ENCODE results near the gene SLC25A22. TPM values are rescaled to one million over a fixed set of nuclear protein-coding genes. Genes with fewer than 3 reads are reported as not detected.

The SLC25A22 gene
- total RNA-seq, 1 donor from 2014 or later: 16.3 TPM

DNA sequence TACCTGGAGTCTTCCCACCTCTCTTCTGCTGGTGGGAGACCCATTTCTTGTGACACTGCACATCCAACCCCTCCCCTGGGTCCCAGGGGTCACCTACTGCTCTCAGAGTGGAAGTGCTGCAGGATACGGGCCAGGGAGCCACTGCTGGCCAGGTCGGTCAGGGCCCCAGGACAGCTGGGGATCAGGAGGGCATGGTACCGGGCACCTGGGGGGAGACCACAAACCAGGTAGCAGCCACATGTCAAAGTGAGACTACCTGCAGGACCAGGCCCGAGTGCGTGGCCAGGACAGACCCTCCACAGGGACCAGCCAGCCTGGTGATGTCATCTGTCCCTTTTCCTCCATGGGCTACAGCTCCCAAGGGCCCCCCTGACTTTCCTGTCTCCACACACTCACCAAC is 24.7 kb downstream of the SLC25A22 start:
- DNase-seq (ENCODE audit: low spot score): no peak

DNA sequence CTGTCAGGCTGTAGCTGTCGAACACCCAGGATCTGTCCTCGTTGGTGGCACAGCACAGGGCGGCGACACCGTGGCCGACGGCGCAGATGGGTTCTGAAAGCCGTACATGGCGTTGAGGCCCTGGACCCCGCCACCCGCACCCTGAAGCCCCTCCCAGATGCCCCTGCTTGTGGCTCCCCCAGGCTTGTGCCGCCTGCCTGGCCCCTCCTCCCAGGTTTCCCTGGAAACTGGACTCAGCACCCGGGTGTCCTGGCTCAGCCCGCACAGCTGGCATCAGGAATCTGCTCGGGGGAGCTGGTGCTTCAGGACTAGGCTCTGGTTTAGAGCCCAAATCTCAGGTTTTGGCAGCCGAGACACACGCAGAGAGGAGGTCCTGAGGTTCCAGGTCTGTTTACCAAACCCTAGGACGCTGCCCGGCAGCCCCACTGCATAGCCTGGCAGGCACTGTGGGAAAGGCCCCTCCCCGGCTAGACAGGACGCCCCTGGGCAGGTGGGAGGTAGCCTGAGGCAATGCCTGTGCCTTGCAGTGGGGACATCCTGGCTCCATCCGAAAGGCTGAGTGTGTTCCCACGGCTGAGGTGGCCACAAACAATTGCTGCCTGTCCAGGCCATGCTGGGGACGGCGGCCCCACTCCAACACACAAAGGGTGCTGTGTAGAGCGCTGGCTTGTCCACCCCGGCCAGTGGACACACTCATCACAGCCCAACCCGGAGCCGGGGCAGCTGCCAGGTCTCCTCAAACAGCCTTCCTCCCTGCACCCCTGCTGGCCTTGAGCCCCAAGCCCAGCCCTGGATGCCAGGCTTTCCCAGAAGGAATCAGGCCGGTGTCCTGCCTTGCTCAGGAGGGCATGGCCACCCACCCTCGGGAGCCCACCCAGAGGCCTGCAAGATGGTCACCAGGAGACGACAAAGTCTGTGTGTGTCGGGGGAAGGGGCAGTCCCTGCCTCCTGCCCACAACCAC is 25.4 kb downstream of the SLC25A22 start:
- no peak for DNase-seq (ENCODE audit: low spot score)

DNA sequence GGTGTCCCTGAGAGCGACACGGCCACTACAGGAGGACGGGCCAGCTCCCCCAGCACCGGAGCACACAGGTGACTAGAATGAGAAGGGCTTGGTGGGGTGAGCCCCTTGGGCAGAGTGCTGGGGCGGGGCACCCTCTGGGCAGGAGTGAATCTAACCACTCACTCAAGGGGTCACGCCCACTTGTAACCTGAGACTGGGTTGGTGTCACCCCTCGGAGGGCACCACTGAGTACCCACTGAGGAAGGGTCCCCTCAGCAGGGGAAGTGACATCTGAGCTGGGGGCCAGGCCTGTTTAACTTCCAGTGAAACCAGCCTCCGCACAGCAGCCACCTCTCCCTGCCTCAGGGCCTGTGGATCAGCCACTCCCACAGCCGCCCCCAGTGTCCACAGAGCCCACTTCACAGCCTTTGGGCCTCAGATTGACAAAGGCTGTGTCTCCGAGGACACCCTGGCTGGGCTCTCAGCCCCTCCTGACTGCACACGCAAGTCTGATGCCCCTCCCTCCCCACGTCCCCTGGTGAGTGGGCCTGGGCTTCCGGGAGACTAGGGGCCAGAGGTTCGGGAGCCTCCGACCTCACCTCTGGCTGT is 26.4 kb downstream of the SLC25A22 start:
- no peak for DNase-seq (ENCODE audit: low spot score)

DNA sequence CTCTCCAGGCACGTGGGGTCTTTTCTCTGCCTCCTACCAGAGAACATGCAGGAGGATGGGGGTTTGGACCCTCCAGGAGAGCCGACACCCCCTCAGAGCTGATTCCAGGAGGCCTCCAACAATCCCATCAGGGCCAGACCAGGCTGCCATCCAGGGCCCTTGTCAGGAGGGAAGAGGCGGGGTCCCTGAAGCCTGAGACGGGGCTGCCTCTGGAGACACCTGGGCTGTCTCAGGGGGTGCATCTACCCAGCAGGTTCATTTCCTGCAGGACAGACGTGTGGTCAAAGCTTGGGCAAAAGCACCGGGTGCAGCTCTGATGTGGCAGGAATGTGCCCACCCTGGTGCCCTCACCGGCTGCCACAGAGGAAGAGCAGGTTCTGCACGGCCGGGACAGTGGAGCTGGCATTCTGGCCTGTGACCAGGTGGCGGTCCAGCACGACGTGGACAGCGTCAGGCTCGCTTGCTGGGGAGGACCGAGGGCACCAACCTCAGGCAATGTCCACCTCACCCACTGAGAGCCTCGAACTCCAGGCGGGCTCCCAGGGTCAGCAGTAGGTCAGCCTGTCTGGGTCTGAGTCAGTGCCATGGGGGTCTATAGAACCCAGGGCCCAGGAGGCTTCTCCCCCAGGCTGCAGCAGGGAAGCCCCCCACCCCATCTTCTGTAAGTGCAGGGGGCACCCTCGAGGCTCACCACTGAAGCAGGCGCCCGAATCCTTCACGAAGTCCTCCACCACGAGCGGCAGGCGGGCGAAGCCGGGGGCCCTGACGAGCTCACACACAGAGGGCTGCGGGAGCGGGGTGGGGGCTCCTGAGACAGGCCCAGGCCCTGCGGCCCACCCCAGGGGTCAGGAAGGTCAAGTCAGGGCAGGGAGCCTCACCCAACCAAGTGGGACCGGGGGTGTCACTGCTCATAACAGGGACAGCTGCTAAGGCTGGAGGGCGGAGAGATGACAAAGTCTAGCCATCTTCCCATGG is 27.2 kb downstream of the SLC25A22 start:
- DNase-seq (ENCODE audit: low spot score): no peak

DNA sequence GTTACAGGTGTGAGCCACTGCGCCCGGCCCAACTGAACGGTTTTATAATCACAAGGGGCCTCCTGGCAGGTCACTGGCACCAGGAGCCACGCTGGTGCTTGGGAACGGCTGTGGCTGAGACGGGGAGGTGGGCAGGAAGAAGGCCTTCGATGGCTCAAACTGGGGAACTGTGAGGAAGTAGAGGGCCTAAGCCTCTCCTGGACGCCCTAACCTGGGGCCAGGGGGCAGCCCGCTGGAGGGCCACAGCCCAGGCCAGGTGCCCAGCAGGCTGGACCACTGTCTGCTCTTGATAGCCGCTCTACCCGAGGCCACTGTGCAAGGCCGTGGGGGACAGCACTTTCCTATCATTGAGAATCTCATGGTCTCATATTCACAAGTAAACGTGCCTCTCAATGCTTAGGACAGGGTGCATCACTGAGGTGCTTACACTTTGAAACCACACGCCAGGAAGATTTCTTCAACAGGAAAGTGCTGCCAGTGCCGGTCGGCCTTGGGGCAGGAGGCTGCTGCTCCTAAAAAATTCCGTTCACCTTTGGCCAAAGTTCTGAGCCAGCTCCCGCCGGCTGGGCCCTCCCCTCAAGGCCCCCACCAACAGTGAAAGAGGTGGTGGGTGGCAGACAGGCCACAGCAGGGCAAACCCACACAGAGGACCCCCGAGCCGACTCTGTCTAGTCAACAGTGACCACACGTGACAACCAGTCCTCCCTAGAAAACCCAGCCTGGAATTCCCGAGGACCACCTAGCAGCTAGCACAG is 28.0 kb downstream of the SLC25A22 start:
- DNase-seq (ENCODE audit: low spot score): no peak

DNA sequence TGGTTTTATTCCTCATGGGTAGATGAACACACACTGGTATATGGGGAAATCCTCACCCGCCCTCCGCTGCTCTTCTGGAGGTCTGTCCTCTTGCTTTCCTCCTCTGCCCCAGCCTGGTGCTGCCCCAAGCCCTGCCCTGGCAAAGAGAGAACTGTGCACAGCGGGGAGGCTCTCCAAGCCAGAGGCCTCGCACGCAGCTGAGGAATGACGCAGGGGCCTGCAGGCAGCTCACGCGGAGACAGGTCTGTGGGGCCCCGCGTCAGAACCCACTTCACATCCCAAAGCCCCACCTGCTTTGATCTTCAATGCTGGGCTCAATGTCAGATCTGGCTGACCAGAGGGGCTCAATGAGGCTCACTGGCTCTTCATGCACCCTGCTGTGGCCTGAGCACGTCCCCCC is 30.8 kb downstream of the SLC25A22 start:
- no peak for DNase-seq (ENCODE audit: low spot score)

DNA sequence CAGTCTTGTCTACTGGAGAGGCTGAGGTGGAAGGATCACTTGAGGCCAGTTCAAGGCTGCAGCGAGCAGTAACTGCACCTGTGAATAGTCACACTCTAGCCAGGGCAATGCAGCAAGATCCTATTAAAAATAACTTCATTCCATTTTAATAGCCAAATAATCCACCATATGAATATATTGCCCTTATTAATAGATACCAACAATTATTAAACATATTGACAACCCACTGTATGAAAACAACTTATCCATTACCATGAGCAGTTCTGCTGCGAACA is 31.2 kb downstream of the SLC25A22 start:
- DNase-seq (ENCODE audit: low spot score): no peak

DNA sequence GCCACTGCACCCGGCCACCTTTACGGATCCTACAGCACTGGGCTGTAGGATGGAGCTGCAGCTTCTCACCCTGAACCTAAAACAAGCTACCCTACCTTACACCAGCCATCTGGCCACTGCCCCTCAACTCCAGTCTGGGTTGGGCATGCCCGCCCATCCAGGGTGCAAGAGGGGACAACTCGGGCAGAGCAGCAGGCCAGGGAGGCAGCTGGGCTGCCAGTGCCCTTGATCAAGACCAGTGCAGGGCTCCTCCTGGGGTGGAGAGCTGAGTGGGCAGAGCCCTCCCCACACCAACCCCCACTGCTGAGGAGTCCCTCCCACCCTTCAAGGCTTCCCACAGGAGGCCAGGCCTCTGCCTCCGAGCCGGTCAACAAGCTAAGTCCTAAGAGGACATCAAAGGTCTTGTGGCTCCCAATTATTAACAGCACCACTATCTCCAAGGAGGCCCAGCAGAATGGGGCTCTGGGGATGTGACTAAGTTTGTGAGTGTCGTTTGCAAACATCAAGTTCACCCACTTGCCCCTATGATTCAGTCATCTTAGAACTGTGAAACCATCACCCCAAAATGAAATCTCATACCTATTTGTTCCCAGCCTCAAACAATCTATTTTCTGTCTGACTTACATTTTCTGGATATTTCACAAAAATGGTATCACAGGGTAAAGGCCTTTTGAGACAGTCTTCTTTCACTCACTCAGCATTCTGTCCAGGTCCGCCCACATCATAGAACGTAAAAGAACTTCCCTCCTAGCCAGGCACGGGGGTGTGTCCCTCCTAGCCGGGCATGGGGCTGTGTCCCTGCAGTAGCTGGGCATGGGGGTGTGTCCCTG is 31.8 kb downstream of the SLC25A22 start:
- no peak for DNase-seq (ENCODE audit: low spot score)

DNA sequence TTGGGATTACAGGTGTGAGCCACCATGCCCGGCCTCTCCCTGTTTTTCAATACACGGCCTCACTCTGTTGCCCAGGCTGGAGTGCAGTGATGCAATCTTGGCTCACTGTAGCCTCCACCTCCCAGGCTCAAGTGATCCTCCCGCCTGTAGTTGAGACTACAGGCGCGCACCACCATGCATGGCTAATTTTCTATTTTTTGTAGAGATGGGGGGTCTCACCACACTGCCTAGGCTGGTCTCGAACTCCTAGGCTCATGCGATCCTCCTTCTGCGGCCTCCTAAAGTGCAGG is 32.3 kb downstream of the SLC25A22 start:
- no peak for DNase-seq (ENCODE audit: low spot score)

DNA sequence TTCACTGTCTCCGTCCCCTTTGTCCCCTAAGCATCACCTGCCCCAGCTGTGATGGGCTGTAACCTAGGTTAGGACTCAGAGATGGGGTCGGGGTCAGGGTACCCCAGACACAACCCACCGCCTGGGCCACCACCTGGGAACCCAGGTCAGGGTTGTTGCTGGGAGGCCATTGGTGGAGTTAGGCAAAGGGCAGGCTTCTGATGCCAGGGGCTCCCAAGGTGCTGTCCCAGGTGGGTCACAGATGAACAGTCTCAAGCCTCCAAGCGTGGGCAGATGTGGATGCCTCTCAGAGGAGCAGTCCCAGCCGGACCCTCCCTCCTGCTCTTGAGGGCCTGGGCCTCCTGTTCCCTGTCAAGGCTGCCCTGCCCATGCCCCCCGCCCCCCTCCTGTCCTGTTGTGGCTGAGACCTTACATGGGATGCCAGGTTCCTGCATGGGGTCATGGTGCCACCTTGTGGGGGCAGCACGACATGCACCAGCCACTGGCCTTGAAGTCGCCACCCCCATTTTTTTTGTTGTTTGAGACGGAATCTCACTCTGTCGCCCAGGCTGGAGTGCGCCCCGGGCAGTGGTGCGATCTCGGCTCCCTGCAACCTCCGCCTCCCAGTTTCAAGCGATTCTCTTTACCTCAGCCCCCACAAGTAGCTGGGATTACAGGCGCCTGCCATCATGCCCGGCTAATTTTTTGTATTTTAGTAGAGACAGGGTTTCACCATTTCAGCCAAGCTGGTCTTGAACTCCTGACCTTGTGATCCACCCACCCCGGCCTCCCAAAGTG is 32.9 kb downstream of the SLC25A22 start:
- DNase-seq (ENCODE audit: low spot score): peak; percentile 41

DNA sequence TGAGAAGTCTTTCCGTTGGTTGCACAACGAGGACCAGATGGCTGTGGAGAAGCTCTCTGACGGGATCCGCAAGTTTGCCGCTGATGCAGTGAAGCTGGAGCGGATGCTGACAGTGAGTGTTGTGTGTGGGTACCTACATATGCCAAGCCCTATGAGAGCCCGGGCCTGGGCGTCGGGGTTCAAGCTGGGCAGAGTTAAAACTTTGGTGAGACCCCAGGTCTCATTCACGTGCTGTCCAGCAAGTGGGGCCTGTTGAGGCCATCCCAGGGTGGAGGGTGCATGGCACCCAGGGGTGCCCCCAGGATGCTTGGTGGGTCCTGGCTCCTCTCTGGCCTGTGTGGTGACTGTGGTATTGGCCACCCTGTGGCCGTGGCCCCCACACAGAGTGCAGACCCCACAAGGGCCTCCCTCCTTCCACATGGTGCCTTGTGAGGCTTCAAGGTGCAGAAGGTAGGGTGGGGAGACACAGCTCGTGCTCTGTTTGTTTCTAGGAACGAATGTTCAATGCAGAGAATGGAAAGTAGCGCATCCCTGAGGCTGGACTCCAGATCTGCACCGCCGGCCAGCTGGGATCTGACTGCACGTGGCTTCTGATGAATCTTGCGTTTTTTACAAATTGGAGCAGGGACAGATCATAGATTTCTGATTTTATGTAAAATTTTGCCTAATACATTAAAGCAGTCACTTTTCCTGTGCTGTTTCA is 33.6 kb downstream of the SLC25A22 start:
- DNase-seq (ENCODE audit: low spot score): no peak

DNA sequence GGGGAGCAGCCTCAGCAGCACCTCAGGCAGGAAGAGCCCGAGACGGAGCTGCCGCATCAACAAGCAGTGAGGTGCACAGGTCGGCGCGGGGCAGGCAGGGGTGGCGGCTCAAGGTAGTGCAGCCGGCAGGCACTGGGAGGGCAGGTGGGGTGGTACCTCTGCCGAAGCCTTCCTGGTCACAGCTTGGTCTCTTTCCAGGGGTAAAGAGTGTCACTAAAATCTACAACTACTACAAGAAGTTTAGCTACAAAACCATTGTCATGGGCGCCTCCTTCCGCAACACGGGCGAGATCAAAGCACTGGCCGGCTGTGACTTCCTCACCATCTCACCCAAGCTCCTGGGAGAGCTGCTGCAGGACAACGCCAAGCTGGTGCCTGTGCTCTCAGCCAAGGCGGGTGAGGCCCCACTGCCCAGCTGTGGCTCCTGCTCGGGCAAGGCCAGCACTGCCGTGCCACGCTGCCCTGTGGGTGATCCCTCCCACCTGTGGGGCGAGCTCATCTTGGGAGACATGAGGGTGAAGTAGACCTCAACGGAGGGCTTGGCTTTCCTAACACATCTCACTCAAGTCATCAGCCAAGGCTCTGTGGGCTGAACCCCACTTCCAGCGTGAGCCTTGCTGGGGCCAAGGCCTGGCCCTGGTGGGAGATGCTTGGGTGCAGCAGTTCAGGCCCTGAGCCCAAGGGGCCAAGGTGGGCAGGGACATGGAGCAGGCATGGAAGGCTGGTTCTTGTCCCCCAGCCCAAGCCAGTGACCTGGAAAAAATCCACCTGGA is 34.3 kb downstream of the SLC25A22 start:
- DNase-seq (ENCODE audit: low spot score): no peak

DNA sequence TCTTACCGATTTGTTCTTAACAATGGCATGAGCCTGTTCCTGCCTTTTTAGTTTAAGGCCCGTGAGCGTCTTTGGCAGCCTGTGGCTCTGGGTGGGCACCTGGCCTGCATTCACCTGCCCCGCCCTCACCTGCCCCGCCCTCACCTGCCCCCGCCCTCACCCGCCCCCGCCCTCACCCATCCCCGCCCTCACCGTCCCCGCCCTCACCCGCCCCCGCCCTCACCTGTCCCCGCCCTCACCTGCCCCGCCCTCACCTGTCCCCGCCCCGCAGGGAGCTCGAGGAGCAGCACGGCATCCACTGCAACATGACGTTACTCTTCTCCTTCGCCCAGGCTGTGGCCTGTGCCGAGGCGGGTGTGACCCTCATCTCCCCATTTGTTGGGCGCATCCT is 35.0 kb downstream of the SLC25A22 start:
- DNase-seq (ENCODE audit: low spot score): no peak

DNA sequence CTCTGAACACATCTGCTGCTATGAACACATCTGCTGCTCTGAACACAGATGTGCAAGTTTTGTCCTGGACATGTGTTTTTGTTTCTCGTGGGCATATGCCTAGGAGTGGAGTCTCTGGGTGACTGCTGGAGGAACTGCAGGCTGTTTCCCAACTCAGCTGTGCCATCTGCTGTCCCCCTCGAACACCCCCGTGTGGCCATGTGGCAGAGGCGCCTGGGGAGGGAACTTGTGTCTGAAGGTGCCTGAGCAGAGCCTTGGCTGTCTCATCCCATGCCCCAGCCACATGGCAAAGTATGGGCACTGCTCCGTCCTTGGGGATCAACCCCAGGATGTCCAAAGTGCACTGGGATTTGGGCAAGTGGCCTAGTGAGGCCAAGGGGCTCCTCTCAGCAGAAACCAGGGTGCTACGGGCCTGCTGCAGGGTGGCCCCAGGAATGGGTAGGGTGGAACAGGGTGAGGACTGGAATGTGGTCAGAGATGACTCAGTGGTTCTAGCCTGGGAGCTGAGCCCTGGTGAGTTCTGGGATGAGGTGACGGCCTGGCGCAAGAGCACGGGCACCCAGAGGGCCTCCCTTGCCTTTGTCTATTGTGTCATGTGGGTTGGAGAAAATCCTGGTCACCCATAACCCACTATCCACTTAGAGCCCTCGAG is 35.5 kb downstream of the SLC25A22 start:
- DNase-seq (ENCODE audit: low spot score): no peak

DNA sequence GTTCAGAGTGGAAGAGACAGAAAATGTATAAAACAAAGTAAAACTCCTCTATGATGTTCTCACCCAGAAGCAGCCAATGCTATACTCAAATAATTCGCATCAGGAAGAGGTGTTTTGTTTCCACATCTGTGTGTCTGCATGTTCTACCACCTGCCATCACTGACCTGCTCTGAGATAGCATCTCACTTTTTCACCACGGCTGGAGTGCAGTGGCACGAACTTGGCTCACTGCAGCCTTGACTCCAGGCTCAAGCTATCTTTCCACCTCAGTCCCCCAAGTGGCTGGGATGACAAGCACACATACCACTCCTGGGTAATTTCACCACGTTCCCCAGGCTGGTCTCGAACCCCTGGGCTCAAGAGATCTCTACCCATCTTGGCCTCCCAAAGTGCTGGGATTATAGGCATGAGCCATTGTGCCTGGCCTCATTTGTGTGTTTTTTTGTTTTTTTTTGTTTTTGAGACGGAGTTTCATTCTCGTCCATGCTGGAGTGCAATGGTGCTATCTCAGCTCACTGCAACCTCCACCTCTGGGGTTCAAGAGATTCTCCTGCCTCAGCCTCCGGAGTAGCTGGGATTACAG is 36.5 kb downstream of the SLC25A22 start:
- DNase-seq (ENCODE audit: low spot score): no peak

DNA sequence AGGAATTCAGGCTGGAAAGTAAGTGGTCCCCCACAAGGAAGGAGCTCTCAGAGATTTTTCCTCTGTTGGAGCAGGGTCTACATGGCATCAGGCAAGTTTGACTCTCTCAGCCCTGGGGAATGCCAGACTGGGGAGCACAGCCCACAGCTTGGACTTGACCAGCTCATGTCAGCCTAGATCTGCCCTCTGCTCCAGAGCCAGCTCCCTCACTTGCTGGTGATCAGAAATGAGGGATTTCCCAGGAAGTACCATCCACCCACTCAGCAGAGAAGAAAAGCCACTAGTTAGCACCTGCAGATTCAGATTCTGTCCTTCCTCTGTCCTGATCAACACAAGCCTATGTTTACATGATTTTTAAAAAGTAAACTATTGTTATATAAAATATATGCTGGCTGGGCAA is 37.8 kb downstream of the SLC25A22 start:
- no peak for DNase-seq (ENCODE audit: low spot score)

DNA sequence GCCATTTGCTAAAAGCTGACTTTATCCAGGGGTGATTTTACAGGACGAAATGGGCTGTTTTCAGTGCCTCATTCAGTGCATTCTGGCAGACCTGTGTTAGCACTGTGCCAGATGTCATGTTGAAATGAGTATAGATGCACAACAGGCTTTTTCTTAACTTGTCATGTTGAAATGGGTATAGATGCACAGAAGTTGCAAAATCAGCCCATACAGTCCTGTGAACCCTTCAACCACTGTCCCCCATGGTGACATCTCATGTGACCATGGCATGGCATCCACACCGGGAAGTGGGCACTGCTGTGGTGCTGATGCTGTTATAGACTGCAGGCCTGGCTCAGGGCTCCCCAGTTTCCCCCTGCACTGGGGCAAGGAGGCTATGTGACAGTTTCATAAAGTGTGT is 48.4 kb downstream of the SLC25A22 start:
- DNase-seq (ENCODE audit: low spot score): no peak

DNA sequence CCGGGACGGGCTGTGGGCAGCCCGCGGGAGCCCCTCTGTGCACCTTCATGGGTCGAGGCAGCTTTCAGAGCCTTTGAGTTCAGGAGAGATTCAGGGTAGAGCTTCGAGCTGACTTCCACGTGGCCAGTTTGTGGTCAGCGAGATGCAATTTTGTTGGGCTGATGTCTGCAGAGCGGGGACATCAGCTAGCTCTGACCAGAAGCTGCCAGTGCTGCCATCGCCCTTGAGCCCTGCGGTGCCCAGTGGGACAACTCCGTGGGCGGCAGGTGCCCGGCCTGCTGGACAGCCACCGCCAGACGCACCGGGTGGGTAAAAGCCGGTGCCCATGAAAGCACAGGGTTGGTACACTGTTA is 50.1 kb downstream of the SLC25A22 start:
- DNase-seq (ENCODE audit: low spot score): no peak

All from mucosa of gallbladder (tissue), 1 donor.